Endothelial cell (in vitro differentiated cells): ENCODE results near the gene CPEB3. TPM values are rescaled to one million over a fixed set of nuclear protein-coding genes. Genes with fewer than 3 reads are reported as not detected.

Experiments used
- DNase-seq: peaks from one replicate; pipeline ENCODE4 v3.0.0; 2021; ENCODE audit warnings: low spot score
- H3K27ac Mint-ChIP-seq: one replicate; pipeline ENCODE4 v1.8.0; 2021; ENCODE audit warnings: mixed read lengths, inconsistent platforms; ENCODE audit not compliant: unreplicated experiment
- H3K27me3 Mint-ChIP-seq: one replicate; pipeline ENCODE4 v1.8.0; 2021; ENCODE audit warnings: mild to moderate bottlenecking, moderate library complexity, mixed read lengths, inconsistent platforms; ENCODE audit not compliant: unreplicated experiment
- H3K36me3 Mint-ChIP-seq: one replicate; pipeline ENCODE4 v1.8.0; 2021; ENCODE audit warnings: mild to moderate bottlenecking, low read depth, mixed read lengths, inconsistent platforms; ENCODE audit not compliant: unreplicated experiment
- H3K4me1 Mint-ChIP-seq: one replicate; pipeline ENCODE4 v1.8.0; 2021; ENCODE audit warnings: mild to moderate bottlenecking, mixed read lengths, inconsistent platforms; ENCODE audit not compliant: unreplicated experiment
- H3K4me3 Mint-ChIP-seq: one replicate; pipeline ENCODE4 v1.8.0; 2021; ENCODE audit warnings: mild to moderate bottlenecking, mixed read lengths, inconsistent platforms; ENCODE audit not compliant: unreplicated experiment
- H3K9me3 Mint-ChIP-seq: one replicate; pipeline ENCODE4 v1.8.0; 2021; ENCODE audit warnings: mixed read lengths, inconsistent platforms; ENCODE audit not compliant: unreplicated experiment
- total RNA-seq: library from RNA; stranded (reverse); fragmentation: NEBNext Ultra II Directional; extraction: Animal tissue kit (Norgen Biotek cat#: 25700); gene quantifications from one replicate; pipeline ENCODE4 v1.2.1, GENCODE V29; 2021; ENCODE audit not compliant: unreplicated experiment
- TF ChIP-seq, protein P1 (sequence below): fragments of 200-600 bp; sonication (generic); IDR thresholded peaks from one replicate; pipeline ENCODE4 v1.5.0; 2021; ENCODE audit warnings: antibody characterized with exemption; ENCODE audit not compliant: unreplicated experiment

CPEB3 gene
- total RNA-seq, 1 donor from 2014 or later = 2.4 TPM

DNA sequence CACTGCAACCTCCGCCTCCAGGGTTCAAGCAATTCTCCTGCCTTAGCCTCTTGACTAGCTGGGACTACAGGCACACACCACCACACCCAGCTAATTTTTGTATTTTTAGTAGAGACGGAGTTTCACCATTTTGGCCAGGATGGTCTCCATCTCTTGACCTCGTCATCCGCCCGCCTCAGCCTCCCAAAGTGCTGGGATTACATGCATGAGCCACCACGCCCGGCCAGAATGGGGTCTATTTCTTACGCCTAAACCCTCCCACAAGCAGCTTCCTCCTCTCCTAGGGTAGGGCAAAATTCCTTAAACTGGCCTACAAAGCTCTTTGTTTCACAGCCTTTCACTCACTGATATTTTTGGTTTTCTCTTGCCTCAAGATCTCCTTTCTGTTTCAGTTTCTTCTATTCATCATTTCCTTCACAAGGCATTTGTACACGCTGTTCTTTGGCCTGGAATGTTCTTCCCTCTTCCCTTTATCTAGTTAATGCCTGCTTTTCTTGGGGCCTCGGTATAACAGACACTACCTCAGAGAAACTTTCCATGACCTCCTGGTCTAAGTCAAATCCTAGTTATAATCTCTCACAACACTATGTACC, 6.7 kb downstream of the CPEB3 start:
- Mint-ChIP-seq H3K36me3 (no peaks in the 10 kb centered on the region), H3K9me3 (no peaks in the 10 kb centered on the region), H3K4me3 (no peak overlapping the region), H3K4me1 (no peaks in the 10 kb centered on the region), H3K27ac (no peak overlapping the region), H3K27me3 (peaks cover 1% of the 10 kb centered on the region)
- TF ChIP-seq, protein P1, sequence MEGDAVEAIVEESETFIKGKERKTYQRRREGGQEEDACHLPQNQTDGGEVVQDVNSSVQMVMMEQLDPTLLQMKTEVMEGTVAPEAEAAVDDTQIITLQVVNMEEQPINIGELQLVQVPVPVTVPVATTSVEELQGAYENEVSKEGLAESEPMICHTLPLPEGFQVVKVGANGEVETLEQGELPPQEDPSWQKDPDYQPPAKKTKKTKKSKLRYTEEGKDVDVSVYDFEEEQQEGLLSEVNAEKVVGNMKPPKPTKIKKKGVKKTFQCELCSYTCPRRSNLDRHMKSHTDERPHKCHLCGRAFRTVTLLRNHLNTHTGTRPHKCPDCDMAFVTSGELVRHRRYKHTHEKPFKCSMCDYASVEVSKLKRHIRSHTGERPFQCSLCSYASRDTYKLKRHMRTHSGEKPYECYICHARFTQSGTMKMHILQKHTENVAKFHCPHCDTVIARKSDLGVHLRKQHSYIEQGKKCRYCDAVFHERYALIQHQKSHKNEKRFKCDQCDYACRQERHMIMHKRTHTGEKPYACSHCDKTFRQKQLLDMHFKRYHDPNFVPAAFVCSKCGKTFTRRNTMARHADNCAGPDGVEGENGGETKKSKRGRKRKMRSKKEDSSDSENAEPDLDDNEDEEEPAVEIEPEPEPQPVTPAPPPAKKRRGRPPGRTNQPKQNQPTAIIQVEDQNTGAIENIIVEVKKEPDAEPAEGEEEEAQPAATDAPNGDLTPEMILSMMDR = no peak
- no peak for DNase-seq

DNA sequence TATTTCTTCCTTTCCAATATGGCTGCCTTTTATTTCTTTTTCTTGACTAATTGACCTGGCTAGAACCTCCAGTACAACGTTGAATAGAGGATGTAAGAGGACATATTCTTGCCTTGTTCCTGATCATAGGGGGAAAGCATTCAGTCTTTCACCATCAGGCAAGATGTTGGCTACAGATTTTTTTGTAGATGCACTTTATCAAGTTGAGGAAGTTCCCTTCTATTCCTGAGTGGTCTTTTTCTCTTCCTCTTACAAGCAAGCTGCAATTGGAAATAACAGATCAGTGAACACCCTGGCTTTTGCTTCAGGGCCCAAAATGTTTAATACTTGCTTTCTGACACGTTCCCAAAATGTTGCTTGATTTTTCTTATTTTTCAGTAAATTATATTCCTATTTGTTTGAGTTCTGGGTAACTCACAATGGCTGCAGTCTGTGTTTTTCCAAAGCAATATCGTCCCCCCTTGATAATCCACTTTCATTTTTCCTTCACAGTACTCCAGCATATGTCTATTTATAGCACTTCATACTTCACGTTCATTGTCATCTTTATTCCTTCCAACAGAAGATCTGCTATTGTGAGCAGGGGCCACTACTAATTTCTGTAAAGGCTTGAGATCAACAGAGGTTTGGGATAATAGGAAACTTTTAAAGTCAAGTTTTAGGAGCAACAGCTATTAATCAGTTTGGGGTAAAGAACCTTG, 11.7 kb downstream of the CPEB3 start:
- no peaks in the 10 kb centered on the region for H3K9me3 Mint-ChIP-seq

DNA sequence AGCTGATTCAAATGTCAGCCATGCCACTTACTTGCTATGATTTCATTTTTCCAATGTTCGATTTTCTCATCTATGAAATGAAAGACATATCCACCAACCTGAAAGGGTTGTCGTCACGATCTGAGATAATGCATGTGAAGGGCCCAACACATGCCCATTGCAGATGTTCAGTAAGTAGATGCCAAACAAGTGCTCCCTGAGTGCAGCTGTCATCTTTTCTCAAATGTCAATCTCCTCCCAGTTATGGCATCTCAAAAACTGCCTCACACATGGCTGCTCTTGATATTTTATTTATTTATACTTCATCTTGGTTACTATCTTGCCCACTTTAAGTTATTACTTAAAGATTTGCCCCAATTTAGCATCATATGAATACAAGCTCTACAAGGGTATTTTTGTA, 16.8 kb downstream of the CPEB3 start:
- Mint-ChIP-seq H3K4me3 (no peak overlapping the region), H3K36me3 (peaks cover 3% of the 10 kb centered on the region), H3K27ac (no peak overlapping the region), H3K9me3 (no peaks in the 10 kb centered on the region), H3K27me3 (no peaks in the 10 kb centered on the region), H3K4me1 (no peaks in the 10 kb centered on the region)
- no peak for DNase-seq
- TF ChIP-seq, protein P1 = no peak

More for the DNA sequence above, 11.7 kb downstream of the CPEB3 start:
- DNase-seq = no peak
- H3K36me3 Mint-ChIP-seq = no peaks in the 10 kb centered on the region
- no peak overlapping the region for H3K4me3 Mint-ChIP-seq
- TF ChIP-seq, protein P1 = no peak
- peaks cover 1% of the 10 kb centered on the region for H3K27me3 Mint-ChIP-seq
- no peaks in the 10 kb centered on the region for H3K4me1 Mint-ChIP-seq
- H3K27ac Mint-ChIP-seq = no peak overlapping the region

DNA sequence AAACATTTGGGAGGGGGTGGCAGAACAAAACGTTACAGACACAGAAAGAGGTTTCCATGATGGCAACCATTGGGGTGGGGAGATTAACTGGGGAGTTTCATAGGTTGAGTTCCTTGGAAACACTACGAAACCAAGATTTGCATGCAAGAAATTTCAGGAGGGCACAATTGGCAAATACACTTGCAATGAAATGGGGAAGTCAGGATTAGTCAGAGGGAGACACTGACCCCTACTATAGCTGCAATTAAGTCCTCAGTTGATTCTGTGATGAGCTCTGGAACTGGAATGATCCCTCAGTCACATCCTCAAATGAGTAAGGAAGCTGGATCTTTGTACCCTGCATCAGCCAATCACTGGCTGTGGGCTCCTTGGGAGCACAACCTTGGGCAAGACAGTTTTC, 22.1 kb downstream of the CPEB3 start:
- TF ChIP-seq, protein P1 = no peak
- H3K4me3 Mint-ChIP-seq = no peak overlapping the region
- H3K27me3 Mint-ChIP-seq = peaks cover 1% of the 10 kb centered on the region
- no peak overlapping the region for H3K27ac Mint-ChIP-seq
- H3K36me3 Mint-ChIP-seq = peaks cover 3% of the 10 kb centered on the region
- no peak for DNase-seq
- no peaks in the 10 kb centered on the region for H3K4me1 Mint-ChIP-seq
- no peaks in the 10 kb centered on the region for H3K9me3 Mint-ChIP-seq

DNA sequence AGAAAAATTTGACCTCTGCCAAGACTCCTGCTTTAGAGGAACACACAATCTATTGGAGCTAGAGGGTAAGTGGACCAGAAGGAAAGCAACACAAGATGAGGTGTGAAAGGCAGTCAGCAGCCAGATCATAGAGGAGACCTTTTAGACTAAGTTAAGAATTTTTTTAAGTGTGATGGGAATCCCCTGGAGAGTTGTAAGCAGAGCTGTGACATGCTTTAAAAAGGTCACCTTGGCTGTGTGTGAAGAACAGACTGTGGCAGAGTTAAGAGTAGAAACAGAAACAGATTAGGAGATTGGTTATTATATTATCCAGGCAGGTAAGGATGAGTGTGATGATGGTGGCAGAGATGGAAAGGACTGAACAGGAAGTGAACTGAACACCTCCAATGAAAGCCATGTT, 23.5 kb downstream of the CPEB3 start:
- no peak for DNase-seq
- TF ChIP-seq, protein P1 = no peak
- Mint-ChIP-seq H3K4me1 (peaks cover 5% of the 10 kb centered on the region), H3K27me3 (peaks cover 1% of the 10 kb centered on the region), H3K9me3 (no peaks in the 10 kb centered on the region), H3K4me3 (no peak overlapping the region), H3K36me3 (peaks cover 3% of the 10 kb centered on the region), H3K27ac (no peak overlapping the region)
